Mesothelial cell of epicardium (in vitro differentiated cells): ENCODE data around the gene HAVCR2. TPM values are rescaled to one million over a fixed set of nuclear protein-coding genes. Genes with fewer than 3 reads are reported as not detected.

Experiments
- DNase-seq, 2 experiments: peaks; one replicate each; pipeline ENCODE4 v3.0.0; 2021; ENCODE audit warnings: low spot score in 2 of 2; ENCODE audit not compliant: unreplicated experiment in 2 of 2
- H3K27ac Mint-ChIP-seq: 2 replicates; pipeline ENCODE4 v1.8.0; 2021; ENCODE audit warnings: mixed read lengths
- H3K27me3 Mint-ChIP-seq: 2 replicates; pipeline ENCODE4 v1.8.0; 2021; ENCODE audit warnings: low read depth, mixed read lengths
- H3K36me3 Mint-ChIP-seq: 2 replicates; pipeline ENCODE4 v1.8.0; 2021; ENCODE audit warnings: mixed read lengths
- H3K4me1 Mint-ChIP-seq: 2 replicates; pipeline ENCODE4 v1.8.0; 2021; ENCODE audit warnings: mixed read lengths
- H3K4me3 Mint-ChIP-seq: 2 replicates; pipeline ENCODE4 v1.8.0; 2021; ENCODE audit warnings: mild to moderate bottlenecking, moderate library complexity, mixed read lengths
- H3K9me3 Mint-ChIP-seq: 2 replicates; pipeline ENCODE4 v1.8.0; 2021; ENCODE audit warnings: mixed read lengths
- CTCF ChIP-seq: fragments of 200-600 bp; sonication (generic); IDR thresholded peaks from one replicate; pipeline ENCODE4 v1.5.0; 2021; ENCODE audit warnings: antibody characterized with exemption; ENCODE audit not compliant: unreplicated experiment
- total RNA-seq: library from RNA; stranded (reverse); gene quantifications from 3 replicates; pipeline ENCODE4 v1.2.1, GENCODE V29; 2021

The HAVCR2 gene
- total RNA-seq, 1 donor from 2014 or later: 1.2 TPM

GRCh38 chr5:157121709-157122108 lies 12.9 kb upstream of the HAVCR2 start:
- Mint-ChIP-seq H3K9me3 (peaks cover 23% of the 10 kb centered on the region), H3K27ac (no peak overlapping the region), H3K27me3 (no peaks in the 10 kb centered on the region), H3K4me1 (no peaks in the 10 kb centered on the region), H3K4me3 (no peak overlapping the region), H3K36me3 (peaks cover 5% of the 10 kb centered on the region)
- no peak for TF ChIP-seq CTCF
- no peak for DNase-seq

- no peak overlapping the region for H3K4me3 Mint-ChIP-seq
- H3K27ac Mint-ChIP-seq: no peak overlapping the region
- TF ChIP-seq CTCF: no peak
- no peaks in the 10 kb centered on the region for H3K4me1 Mint-ChIP-seq
- peaks cover 5% of the 10 kb centered on the region for H3K36me3 Mint-ChIP-seq
- DNase-seq: no peak
- H3K27me3 Mint-ChIP-seq: no peaks in the 10 kb centered on the region
- peaks cover 23% of the 10 kb centered on the region for H3K9me3 Mint-ChIP-seq
Measured at GRCh38 chr5:157120102-157120501, 11.3 kb upstream of the HAVCR2 start.

GRCh38 chr5:157116483-157116954 lies 7.7 kb upstream of the HAVCR2 start:
- peaks cover 6% of the 10 kb centered on the region for H3K9me3 Mint-ChIP-seq
- no peak for DNase-seq
- no peaks in the 10 kb centered on the region for H3K27me3 Mint-ChIP-seq

GRCh38 chr5:157115502-157115901 lies 6.7 kb upstream of the HAVCR2 start:
- TF ChIP-seq CTCF: no peak
- no peaks in the 10 kb centered on the region for H3K9me3 Mint-ChIP-seq
- DNase-seq: no peak
- H3K27me3 Mint-ChIP-seq: no peaks in the 10 kb centered on the region
- no peaks in the 10 kb centered on the region for H3K36me3 Mint-ChIP-seq
- H3K4me3 Mint-ChIP-seq: no peak overlapping the region
- no peaks in the 10 kb centered on the region for H3K4me1 Mint-ChIP-seq
- no peak overlapping the region for H3K27ac Mint-ChIP-seq

More at GRCh38 chr5:157116483-157116954, 7.7 kb upstream of the HAVCR2 start:
- no peaks in the 10 kb centered on the region for H3K36me3 Mint-ChIP-seq
- H3K4me3 Mint-ChIP-seq: no peak overlapping the region
- no peak for TF ChIP-seq CTCF
- no peak overlapping the region for H3K27ac Mint-ChIP-seq
- no peaks in the 10 kb centered on the region for H3K4me1 Mint-ChIP-seq

- no peaks in the 10 kb centered on the region for H3K36me3 Mint-ChIP-seq
- H3K4me1 Mint-ChIP-seq: no peaks in the 10 kb centered on the region
- TF ChIP-seq CTCF: no peak
- H3K27ac Mint-ChIP-seq: no peak overlapping the region
- no peak overlapping the region for H3K4me3 Mint-ChIP-seq
- no peaks in the 10 kb centered on the region for H3K9me3 Mint-ChIP-seq
- H3K27me3 Mint-ChIP-seq: no peaks in the 10 kb centered on the region
- no peak for DNase-seq
Measured at GRCh38 chr5:157115012-157115411, 6.2 kb upstream of the HAVCR2 start.

GRCh38 chr5:157113002-157113401 lies 4.2 kb upstream of the HAVCR2 start:
- no peak for TF ChIP-seq CTCF
- H3K27ac Mint-ChIP-seq: no peak overlapping the region
- H3K9me3 Mint-ChIP-seq: no peaks in the 10 kb centered on the region

More at GRCh38 chr5:157113002-157113401, 4.2 kb upstream of the HAVCR2 start:
- Mint-ChIP-seq H3K4me3 (no peak overlapping the region), H3K27me3 (no peaks in the 10 kb centered on the region), H3K4me1 (no peaks in the 10 kb centered on the region), H3K36me3 (no peaks in the 10 kb centered on the region)
- no peak for DNase-seq
